ENCODE results near the gene TEX38. TPM values are rescaled to one million over a fixed set of nuclear protein-coding genes. Genes with fewer than 3 reads are reported as not detected.

Gene TEX38
- total RNA-seq, 1 experiment from 2014 or later, result not detected

GRCh38 chr1:46655848-46656247, 15.8 kb upstream of the TEX38 start:
- Histone ChIP-seq H3K27ac (ENCODE audit: low read length) (no peak overlapping the region), H3K9me3 (ENCODE audit: control insufficient read depth, insufficient read depth, low read depth, low read length) (no peaks in the 10 kb centered on the region), H3K4me3 (ENCODE audit: low read depth in 2 of 2, low read length in 2 of 2) (no peak overlapping the region), H3K27me3 (ENCODE audit: control insufficient read depth, insufficient read depth, low read length) (no peaks in the 10 kb centered on the region), H3K36me3 (ENCODE audit: control insufficient read depth, insufficient read depth, low read length) (peaks cover 16% of the 10 kb centered on the region), H3K4me1 (ENCODE audit: control insufficient read depth, insufficient read depth, low read length) (peaks cover 5% of the 10 kb centered on the region; the same call in 1 of the 2 replicates)
- ChIA-PET POLR2A (no interaction called here), CTCF (no interaction called here)
- in situ Hi-C loops (cut with HindIII; ENCODE audit: low pct_unique_long_range_greater_than_20kb, low sequenced_read_pairs), result no loop called here
- TF ChIP-seq CTCF (IDR thresholded peaks at IDR 0.05) (no peak), POLR2AphosphoS5 (IDR thresholded peaks at IDR 0.05; ENCODE audit: low read depth, low read length) (no peak), TCF7L2 (IDR thresholded peaks at IDR 0.05; ENCODE audit: low read depth, low read length) (no peak), SIN3A (IDR thresholded peaks at IDR 0.05; ENCODE audit: borderline replicate concordance, insufficient read depth, low read depth, low read length) (no peak), REST (IDR thresholded peaks at IDR 0.05; ENCODE audit: insufficient read depth in 1 of 2, low read depth in 2 of 2, low read length in 1 of 2) (no peak)
- intact Hi-C loops (cut with micrococcal nuclease; ENCODE audit: unreplicated experiment), result no loop called here
- DNase-seq (ENCODE audit: low read depth, low spot score) (no peak), ATAC-seq (no peak)
- BruUV-seq (replicated peaks), result no TSS peak

GRCh38 chr1:46656643-46657042, 15.0 kb upstream of the TEX38 start:
- DNase-seq (ENCODE audit: low read depth, low spot score) (no peak), ATAC-seq (no peak)
- Histone ChIP-seq H3K36me3 (ENCODE audit: control insufficient read depth, insufficient read depth, low read length) (peaks cover 16% of the 10 kb centered on the region), H3K4me3 (ENCODE audit: low read depth in 2 of 2, low read length in 2 of 2) (no peak overlapping the region), H3K9me3 (ENCODE audit: control insufficient read depth, insufficient read depth, low read depth, low read length) (no peaks in the 10 kb centered on the region), H3K4me1 (ENCODE audit: control insufficient read depth, insufficient read depth, low read length) (peaks cover 5% of the 10 kb centered on the region; the same call in 1 of the 2 replicates), H3K27me3 (ENCODE audit: control insufficient read depth, insufficient read depth, low read length) (no peaks in the 10 kb centered on the region), H3K27ac (ENCODE audit: low read length) (no peak overlapping the region)
- intact Hi-C loops (cut with micrococcal nuclease; ENCODE audit: unreplicated experiment) (no loop called here), in situ Hi-C loops (cut with HindIII; ENCODE audit: low pct_unique_long_range_greater_than_20kb, low sequenced_read_pairs) (no loop called here)
- no peak for TF ChIP-seq REST (IDR thresholded peaks at IDR 0.05; ENCODE audit: insufficient read depth in 1 of 2, low read depth in 2 of 2, low read length in 1 of 2)
- no peak for TF ChIP-seq CTCF (IDR thresholded peaks at IDR 0.05)
- ChIA-PET CTCF (no interaction called here), POLR2A (no interaction called here)
- BruUV-seq (replicated peaks), result no TSS peak

Measured in Panc1 (cell line).